Ecto neural progenitor cell (in vitro differentiated cells): ENCODE results near the gene WDR88.
"Not testable (repeated sequence)": the region's sequence is repeated elsewhere in the genome, so short reads cannot be mapped to it uniquely, and the experiment has no call there.

Source experiments
- DNase-seq: peaks from one replicate; pipeline ENCODE4 v3.0.0-alpha.2; 2018; ENCODE audit warnings: low spot score

Gene WDR88, protein sequence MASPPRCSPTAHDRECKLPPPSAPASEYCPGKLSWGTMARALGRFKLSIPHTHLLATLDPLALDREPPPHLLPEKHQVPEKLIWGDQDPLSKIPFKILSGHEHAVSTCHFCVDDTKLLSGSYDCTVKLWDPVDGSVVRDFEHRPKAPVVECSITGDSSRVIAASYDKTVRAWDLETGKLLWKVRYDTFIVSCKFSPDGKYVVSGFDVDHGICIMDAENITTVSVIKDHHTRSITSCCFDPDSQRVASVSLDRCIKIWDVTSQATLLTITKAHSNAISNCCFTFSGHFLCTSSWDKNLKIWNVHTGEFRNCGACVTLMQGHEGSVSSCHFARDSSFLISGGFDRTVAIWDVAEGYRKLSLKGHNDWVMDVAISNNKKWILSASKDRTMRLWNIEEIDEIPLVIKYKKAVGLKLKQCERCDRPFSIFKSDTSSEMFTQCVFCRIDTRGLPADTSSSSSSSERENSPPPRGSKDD

DNA sequence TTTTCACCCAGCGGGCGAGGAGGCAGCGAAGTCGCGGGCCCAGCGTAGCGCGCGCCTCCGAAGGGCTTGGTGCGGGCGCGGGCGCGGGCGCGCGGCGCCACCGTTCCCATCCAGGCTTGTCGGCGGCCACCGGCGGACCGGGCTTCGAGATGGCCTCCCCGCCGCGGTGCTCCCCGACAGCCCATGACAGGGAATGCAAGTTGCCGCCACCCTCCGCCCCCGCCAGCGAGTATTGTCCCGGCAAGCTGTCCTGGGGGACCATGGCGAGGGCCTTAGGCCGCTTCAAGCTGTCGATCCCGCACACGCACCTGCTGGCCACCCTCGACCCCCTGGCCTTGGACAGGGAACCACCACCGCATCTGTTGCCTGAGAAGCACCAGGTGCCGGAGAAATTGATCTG, at the start of gene WDR88:
WDR88 (plus strand) TSS at position 94 of the 400 bp plus-strand sequence; CDS start at position 150, 56 bp downstream.
- no peak for DNase-seq

DNA sequence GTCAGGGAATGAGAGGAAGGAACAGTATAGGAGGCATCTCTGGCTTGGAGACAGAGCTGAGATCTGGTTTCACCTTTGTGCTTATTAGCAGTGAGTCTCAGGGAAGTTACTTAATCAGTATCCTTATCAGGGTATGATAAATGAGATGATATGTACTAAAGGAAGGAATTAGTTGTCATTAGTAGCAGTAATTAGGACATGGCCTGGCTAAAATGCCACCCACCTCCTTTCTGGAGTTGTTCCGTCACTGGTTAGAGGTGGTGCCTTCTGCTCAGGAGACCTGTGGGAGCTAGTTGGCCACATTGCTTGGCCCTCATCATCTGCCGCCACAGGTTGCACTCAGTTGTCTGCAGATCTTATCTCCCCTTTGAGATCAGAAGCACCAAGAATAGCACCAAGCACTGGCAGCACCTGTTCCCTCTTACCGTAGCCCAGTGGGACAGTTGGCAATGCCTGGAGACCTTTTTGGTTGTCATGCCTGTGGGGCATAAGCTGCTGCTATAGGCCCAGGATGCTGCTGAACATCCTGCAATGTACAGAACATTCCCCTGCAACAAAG, 46.3 kb upstream of the WDR88 start:
- no peak for DNase-seq

DNA sequence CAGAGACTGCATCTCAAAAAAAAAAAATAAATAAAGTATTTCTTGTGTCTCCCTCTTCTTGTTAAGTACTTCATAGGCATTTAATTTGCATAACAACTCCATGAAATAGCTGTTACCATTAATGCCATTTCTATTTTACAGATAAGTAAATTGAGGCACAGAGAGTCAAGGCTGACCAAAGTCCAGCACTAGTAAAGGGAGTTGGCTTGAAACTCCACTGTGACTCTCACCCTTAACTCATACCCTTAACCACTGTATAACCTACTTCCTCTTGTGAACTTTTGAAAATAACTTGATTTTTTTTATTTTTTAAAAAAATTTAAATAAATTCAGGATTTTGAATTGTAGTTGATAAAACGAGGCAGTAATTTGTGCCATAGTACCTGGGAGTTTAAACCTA, 45.0 kb upstream of the WDR88 start:
- no peak for DNase-seq

DNA sequence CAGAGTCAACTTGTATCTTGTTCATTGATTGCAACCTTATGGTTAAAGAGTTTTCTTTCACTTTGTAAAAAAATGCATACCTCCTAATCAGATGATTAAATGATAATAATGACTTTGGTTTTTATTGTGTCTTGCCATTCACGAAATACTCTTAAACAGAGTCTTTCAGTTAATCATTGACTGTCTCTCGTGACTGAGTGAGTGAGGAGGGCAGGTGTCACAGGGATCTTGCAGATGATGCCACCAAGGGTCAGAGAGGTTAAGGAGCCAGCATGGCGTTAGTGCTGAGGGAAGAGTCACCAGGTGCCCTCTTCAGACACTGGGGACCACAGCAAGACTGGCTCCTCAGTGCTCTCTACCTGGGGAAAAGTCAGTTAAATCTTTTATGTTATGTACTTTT, 42.9 kb upstream of the WDR88 start:
- DNase-seq = no peak

DNA sequence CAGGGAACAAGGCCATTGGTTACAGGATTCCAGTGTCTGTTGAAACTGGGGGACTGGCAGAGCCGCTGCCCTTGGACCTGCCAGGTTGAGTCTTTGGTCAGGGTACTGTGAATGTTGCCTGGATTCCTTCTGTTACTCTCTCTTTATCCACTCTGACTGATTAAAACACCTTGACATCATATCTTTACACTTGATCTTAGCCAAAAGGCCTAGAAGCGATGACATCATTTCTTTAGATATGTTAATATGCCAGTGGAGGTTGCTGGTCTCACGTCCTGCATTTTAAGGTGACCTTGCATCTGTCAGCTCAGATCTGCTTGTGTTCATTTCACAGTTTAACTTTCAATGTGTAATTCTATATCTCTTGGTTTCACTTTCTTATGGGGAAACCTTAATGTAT, 41.7 kb upstream of the WDR88 start:
- no peak for DNase-seq

DNA sequence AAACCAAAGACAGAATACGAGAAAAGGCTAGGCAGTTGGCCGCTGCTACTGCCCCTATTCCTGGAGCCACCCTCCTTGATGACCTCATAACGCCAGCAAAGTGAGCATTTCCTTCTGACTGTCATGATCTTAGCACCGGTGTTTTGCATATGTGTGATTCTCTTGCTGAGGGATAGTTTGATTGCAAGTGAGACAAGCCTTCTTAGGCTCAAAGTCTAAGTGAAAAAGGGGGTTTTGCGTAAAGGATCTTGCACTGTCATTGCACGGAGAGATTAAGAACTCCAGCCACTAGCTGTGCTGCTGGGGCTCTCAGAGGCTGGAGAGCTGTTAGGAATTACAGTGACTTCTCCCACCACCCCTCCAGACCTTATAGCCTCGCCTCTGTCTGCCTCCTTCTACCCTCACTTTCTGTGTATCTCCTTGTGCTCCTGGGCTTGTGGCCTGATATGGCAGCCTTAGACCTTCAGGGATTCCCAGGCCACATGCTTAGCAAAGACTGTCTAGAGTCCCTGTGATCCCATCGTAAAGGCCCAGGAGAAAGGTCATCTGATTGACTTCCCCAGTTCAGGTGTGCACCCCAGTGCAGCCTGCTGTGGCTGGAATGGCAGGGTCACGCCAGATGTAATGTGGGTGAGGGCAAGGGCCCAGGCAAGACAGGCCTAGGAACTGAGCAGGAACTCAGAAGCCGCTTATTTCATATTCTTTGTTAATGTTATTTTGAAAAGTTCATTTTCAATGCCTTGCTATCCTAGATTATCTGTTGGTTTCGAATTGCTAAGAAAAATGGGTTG, 38.3 kb upstream of the WDR88 start:
- DNase-seq = no peak

DNA sequence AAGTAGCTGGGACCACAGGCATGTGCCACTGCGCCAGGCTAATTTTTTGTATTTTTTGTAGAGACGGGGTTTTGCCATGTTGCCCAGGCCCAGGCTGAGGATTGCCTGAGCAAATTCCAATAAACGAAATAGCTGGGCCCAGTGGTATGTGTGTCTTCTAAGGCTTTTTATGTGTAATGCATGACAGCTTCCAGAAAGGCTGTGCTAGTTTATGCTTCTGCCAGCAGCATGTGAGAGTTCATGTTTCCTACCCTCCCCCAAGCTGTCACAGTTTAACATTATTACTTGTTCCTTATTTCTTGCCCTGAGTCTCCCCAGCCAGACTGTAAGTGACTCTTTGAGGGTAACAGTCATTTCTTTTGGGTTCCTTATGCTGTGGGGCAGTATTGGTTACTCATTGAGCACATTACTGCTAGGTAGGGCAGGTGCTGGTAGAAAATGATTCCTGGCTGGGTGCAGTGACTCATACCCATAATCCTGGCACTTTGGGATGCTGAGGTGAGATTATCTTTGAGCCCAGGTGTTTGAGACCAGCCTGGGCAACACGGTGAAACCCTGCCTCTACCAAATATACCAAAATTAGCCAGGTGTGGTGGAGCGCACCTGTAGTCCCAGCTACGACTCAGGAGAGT, 37.4 kb upstream of the WDR88 start:
- no peak for DNase-seq

DNA sequence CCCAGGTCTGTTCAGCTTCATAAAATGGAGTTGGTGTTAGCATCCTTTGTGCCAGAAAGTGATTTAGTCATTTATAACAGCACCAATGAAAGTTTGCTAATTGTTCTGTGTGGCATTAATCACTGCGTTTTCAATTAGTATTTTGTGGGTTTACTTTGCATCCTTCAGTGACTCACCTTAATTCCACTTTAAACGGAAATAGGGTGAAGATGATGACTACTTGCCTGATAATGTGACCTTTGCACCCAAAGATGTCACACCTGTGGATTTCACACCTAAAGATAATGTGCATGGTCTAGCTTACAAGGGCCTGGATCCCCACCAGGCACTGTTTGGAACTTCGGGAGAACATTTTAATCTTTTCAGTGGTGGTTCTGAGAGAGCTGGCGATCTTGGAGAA, 35.9 kb upstream of the WDR88 start:
- DNase-seq = no peak

DNA sequence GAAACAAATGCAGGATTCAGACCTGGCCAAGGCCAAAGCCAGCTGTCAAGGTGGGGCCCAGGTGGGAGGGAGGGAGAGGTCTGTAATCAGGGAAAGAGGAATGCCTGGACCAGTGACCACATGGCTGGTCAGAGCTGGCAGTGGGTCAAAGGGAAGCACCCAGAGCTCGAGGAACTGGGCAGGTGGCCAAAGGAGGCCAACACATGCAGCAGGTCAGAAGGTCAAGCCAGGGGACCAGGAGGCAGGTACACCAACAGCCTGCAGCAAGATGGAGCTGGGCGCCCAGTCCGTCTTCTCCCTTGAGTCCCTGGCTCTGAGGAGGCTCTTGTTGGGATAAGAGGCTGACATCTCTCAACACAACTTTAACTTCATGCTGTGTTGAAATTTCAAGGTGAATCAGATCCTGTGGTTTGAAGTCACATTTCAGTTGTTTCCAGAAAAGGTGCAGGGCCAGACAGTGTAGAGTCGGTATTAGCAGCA, 33.8 kb upstream of the WDR88 start:
- DNase-seq = no peak

DNA sequence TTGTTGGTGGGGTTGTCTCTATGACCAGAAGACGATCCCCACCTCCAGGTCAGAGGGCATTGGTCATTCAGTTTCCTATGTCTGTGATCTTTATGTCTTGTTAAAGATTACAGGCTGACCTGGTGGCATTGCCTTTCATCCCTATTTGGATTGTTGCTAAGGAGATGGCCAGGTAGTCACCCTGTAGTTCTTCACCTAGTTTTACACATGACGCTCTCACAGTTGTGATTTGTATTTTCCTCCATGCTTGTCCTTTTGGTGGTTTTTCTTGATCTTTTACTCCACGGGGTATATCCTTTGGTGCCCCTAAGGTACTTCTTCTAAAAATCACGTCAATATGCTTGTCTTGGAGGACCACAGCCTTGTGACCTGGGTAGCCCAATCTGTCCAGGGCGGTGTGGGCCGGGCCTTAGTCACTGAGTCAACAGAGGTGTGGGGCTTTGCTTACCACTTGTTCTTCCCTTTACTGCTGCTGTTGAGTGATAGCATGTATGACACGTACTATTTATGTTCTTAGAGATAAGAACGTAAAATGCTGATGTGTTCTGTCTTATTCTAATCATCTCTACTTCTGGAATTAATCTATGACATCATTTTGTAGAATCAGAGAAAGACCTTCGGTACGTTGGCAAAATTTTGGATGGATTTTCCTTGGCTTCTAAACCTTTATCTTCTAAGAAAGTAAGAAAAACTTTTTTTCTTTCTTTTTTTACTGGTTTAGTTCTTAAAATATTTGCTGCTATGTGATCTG, 30.8 kb upstream of the WDR88 start:
- no peak for DNase-seq

DNA sequence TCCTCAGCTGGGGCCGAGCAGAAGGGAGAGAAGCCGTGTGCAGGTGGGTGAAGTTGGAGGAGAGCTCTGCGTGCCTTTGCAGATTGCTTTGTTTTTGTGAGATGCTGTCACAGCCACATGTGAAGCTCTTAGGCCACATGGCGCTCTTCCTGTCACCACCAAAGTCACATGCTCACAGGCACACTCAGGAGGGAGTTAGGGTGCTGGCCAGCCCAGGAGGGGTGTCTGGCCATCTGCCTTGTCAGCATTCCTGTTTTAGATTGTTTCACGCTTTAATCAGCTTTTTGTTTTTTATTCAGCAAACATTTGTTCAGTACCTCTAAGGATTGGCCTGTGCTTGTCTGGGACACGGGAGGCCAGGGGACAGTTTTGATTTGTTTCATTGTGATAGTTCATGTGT, 29.0 kb upstream of the WDR88 start:
- no peak for DNase-seq

DNA sequence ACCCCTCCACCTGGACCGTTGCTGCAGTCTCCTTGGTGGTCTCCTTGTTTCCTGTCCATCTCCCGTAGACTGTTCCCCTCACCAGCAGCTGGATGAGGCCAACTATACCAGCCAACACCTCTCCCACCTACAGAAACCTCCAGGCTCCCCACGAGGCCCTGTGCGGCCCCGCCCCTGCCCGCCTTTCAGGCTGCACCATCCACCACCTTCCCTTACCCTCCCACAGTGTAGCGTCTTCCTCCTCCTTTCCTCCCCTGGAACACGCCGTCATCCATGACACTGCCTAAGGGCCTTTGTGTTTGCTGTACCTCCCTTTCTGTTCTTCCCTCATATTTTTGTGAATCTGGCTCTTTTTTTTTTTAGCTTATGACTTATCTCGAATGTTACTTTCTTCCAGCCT, 23.8 kb upstream of the WDR88 start:
- DNase-seq = no peak

DNA sequence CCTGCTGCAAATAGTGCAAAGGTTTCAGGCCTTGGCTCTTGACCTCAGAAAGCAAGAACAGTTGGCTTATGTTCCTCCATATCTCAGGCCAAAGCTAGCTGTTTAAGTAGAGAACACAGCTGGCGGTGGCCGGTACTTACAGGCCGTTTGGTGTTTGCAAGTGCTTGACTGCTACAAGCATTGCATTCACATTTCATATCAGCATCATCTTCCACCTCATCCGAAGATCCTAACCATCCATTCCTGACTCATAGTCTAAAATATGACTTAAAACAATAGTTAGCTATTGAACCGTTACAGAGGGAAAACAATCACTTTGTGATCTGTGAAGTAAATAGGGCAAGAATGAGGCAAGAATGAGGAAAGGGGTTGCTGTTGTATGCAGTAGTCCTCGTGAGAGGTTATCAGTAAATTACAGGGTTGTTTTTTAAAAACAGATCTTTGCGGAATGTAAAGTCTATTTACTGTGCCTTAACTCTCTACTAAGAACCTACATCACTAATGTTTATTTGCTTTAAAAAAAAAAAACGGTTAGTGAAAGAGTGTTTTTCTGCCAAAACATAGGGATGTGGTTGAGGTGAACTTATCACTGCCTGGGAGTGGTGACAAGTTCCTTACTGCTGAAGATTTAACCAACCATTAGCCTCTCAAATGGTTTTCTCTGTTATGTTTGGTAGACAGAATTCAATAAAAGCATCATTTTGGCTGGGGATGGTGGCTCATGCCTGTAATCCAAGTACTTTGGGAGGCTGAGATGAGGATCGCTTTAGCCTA, 21.6 kb upstream of the WDR88 start:
- DNase-seq = no peak

DNA sequence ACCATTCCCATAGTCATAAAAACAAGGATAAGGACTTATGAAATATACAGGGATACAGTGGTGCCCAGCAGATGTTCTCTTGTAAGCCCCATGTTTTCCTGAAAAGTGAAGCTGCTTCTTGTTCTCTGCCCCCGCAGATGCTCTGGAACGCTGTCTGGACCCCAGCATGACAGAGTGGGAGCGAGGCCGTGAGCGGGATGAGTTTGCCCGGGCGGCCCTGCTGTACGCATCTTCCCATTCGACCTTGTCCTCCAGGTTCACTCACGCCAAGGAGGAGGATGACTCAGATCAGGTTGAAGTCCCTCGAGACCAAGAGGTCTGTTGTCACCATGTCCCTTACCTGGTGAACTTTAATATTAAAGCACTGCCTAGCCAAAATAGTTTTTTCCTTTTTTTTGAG, 20.3 kb upstream of the WDR88 start:
- DNase-seq = no peak

DNA sequence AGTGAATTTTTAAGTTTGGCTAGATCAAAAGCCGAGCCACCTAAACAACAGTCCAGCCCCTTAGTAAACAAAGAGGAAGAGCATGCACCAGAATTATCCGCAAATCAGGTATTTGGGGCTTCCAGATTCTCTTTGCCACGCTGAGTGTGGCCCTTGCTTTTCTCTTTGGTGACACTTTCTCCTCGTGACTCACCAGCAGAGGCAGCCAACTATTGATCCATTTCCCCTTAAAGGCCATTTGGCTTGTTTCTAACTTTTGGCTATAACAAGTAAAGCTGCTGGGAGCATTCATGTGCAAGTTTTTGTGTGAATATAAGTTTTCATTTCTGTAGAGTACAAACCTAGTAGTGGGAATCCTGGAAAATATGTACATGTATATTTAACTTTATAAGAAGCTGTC, 17.6 kb upstream of the WDR88 start:
- no peak for DNase-seq

DNA sequence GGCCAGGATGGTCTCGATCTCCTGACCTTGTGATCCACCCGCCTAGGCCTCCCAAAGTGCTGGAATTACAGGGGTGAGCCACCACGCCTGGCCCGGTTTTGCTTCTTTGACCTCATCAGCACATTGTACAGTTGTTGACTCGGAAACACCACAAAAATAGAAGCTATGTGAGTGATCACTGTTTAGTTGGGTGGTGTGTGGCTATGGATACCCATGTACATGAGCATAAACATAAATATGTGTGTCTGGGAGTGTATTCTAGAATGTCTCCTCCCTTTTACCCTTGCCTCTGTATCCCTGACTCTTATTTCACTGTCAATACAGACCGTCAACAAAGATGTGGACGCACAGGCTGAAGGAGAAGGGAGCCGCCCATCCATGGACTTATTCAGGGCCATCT, 14.4 kb upstream of the WDR88 start:
- DNase-seq = no peak

DNA sequence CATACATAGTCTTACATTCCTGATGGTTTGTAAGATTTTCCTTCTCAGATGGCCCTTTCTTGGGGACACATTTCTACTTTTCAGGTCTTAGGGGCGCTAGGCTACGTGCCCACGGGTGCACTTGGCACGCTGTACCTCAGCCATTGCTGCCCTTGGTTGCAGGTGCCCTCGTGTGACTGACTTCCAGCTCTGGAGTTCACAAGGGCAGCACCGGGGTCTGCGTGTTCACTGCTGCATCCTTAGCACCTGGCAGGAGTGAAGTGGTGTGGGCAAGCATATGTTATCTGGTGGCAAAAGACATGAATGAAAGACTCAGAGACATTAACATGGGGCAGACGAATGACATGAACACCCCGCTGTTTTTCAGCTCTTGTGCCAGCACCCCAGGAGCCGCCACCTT, 13.3 kb upstream of the WDR88 start:
- no peak for DNase-seq

DNA sequence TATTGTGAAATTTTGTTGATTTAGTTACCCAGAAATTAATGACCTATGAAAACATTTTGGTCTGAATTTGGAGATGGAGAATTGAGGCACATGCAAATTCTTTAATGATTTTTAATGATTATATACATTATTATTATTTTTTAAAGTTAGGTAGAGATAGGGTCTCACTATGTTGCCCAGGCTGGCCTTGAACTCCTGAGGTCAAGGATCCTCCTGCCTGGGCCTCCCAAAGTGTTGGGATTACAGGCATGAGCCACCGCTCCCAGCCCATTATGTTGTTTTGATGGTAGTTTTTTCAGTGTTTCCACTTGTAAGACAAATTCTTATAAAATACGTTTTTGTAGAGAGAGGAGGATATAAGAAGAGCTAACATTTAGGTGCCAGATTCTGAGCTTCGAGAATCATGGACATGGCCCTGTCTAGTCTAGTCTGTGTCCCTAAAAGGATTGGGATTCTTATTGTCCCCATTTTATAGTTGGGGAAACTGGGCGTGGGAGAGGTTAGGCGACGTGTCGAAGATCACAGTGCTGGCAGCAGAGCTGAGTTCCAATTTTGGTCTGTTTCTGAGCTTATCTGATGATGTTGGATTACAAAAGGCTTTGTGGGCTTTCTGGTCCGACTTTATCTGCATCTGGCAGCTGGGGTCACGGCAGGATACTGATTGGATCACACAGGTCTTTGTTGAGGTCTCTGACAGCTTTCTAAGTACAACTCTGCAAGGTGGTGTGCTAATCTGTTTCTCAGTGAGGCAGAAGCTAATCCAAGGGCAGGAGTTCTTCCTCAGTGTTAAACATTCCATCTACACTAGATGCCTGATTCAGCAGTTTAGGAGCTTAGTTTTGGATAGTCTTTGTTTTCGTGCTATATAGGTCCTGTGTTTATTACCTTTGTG, 7.5 kb upstream of the WDR88 start:
- no peak for DNase-seq

DNA sequence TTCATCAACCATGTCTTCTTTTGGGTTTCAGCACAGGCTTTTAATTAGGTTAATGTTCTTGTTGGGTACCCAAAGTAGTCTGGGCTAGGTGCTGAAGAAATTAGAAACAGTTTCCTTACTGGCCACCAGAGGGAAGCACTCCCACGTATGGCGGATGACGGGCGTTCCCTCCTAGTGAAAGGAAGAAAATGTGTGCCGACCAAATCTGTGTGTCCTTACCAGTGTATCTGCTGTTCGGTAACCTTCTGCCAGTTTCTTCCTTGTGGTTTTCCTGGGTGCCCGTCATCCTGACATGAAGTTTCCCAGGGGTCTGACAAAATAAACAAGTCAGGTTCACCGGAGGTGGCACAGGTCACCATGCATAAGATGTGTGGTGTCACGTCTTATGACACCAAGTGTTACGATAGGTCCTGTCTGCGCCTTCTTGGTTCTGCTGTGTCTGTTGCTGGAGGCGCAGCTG, 6.0 kb upstream of the WDR88 start:
- DNase-seq = no peak

DNA sequence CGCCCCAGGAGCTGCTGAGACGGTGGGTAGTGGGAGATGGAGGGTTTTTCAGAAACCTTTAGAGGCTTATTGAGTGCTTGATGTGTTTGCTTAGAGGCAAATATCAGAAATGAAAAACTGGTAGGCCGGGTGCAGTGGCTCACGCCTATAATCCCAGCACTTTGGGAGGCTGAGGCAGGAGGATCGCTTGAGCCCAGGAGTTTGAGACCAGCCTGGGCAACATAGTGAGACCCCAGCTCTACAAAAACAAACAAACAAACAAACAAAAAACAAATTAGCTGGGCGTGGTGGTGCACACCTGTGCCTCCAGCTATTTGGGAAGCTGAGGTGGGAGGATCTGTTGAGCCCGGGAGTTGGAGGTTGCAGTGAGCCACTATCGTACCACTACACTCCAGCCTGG, 5.2 kb upstream of the WDR88 start:
- not testable (repeated sequence) for DNase-seq
